ENCODE measurements around the gene SDSL. TPM values are rescaled to one million over a fixed set of nuclear protein-coding genes. Genes with fewer than 3 reads are reported as not detected.

SDSL gene
- total RNA-seq, 2 experiments from 2014 or later = not detected

GRCh38 chr12:113401066-113402000 lies 20.8 kb upstream of the SDSL start:
- no peaks in the 10 kb centered on the region for H3K79me2 ChIP-seq (ENCODE audit: insufficient read depth, low read depth, low read length)
- no peak overlapping the region for H3K27ac ChIP-seq (ENCODE audit: low read depth, low read length, poor library complexity, severe bottlenecking)
- H3K4me1 ChIP-seq (ENCODE audit: insufficient read depth, low read length, poor library complexity, severe bottlenecking) = peaks cover 5% of the 10 kb centered on the region
- H3K4me3 ChIP-seq (ENCODE audit: low read depth, low read length, poor library complexity, severe bottlenecking) = no peak overlapping the region
- no peaks in the 10 kb centered on the region for H3K36me3 ChIP-seq (ENCODE audit: insufficient read depth, low read length)
- intact Hi-C loops (cut with micrococcal nuclease; ENCODE audit: unreplicated experiment) = no loop called here
- H3K4me2 ChIP-seq (ENCODE audit: low read length) = no peak overlapping the region
- no peaks in the 10 kb centered on the region for H3K9me2 ChIP-seq (ENCODE audit: insufficient read depth, low read length)
- no peak for DNase-seq (ENCODE audit: low spot score)
- POLR2A ChIA-PET = no interaction called here
- no TSS peak for BruUV-seq (replicated peaks)
- H4K20me1 ChIP-seq (ENCODE audit: insufficient read depth, low read length) = no peaks in the 10 kb centered on the region
- no peaks in the 10 kb centered on the region for H3K9me3 ChIP-seq (ENCODE audit: low read length)
- TF ChIP-seq EZH2phosphoT487 (IDR thresholded peaks at IDR 0.05; ENCODE audit: borderline replicate concordance, low read depth, low read length) (no peak), CTCF (conservative IDR thresholded peaks at IDR 0.05; ENCODE audit: low read length) (no peak)
- CTCF ChIA-PET (ENCODE audit: unreplicated experiment) = no interaction called here
- H2AFZ ChIP-seq (ENCODE audit: low read length) = no peak overlapping the region

- H3K79me2 ChIP-seq (ENCODE audit: insufficient read depth, low read depth, low read length) = no peaks in the 10 kb centered on the region
- H3K27ac ChIP-seq (ENCODE audit: low read depth, low read length, poor library complexity, severe bottlenecking) = no peak overlapping the region
- no peaks in the 10 kb centered on the region for H3K9me3 ChIP-seq (ENCODE audit: low read length)
- TF ChIP-seq CTCF (conservative IDR thresholded peaks at IDR 0.05; ENCODE audit: low read length) (no peak), EZH2phosphoT487 (IDR thresholded peaks at IDR 0.05; ENCODE audit: borderline replicate concordance, low read depth, low read length) (no peak)
- intact Hi-C loops (cut with micrococcal nuclease; ENCODE audit: unreplicated experiment) = no loop called here
- no peak overlapping the region for H3K4me3 ChIP-seq (ENCODE audit: low read depth, low read length, poor library complexity, severe bottlenecking)
- no TSS peak for BruUV-seq (replicated peaks)
- H3K4me1 ChIP-seq (ENCODE audit: insufficient read depth, low read length, poor library complexity, severe bottlenecking) = peaks cover under 1% of the 10 kb centered on the region
- H4K20me1 ChIP-seq (ENCODE audit: insufficient read depth, low read length) = no peaks in the 10 kb centered on the region
- POLR2A ChIA-PET = no interaction called here
- DNase-seq (ENCODE audit: low spot score) = no peak
- no peaks in the 10 kb centered on the region for H3K9me2 ChIP-seq (ENCODE audit: insufficient read depth, low read length)
- H3K36me3 ChIP-seq (ENCODE audit: insufficient read depth, low read length) = no peaks in the 10 kb centered on the region
- H2AFZ ChIP-seq (ENCODE audit: low read length) = no peak overlapping the region
- CTCF ChIA-PET (ENCODE audit: unreplicated experiment) = no interaction called here
- no peak overlapping the region for H3K4me2 ChIP-seq (ENCODE audit: low read length)
Measured at GRCh38 chr12:113402586-113403260, 19.5 kb upstream of the SDSL start.
